HEK293T (cell line): ENCODE results near the gene SMIM41.

Source experiments
- CTCF ChIA-PET: fragments of 350-600 bp; formaldehyde crosslinking; extraction: SDS; loops from one replicate; lab custom pipeline; 2021; ENCODE audit warnings: antibody characterized with exemption, inconsistent platforms; lab: Yijun Ruan, JAX
- POLR2A ChIA-PET: fragments of 350-600 bp; formaldehyde crosslinking; extraction: SDS; loops from one replicate; lab custom pipeline; 2020; ENCODE audit warnings: antibody characterized with exemption, inconsistent platforms; lab: Yijun Ruan, JAX
- DNase-seq: peaks from one replicate; pipeline ENCODE4 v3.0.0; 2012; ENCODE audit warnings: mixed read lengths; ENCODE audit errors: extremely low spot score
- ARNT ChIP-seq: fragments of 450-650 bp; IDR thresholded peaks from 2 replicates; pipeline ENCODE4 v1.6.1; 2017; ENCODE audit warnings: mild to moderate bottlenecking
- BHLHE40 ChIP-seq: fragments of 450-650 bp; IDR thresholded peaks from 2 replicates; pipeline ENCODE4 v1.6.1; 2016; ENCODE audit warnings: mild to moderate bottlenecking, moderate library complexity, borderline replicate concordance
- CTBP1 ChIP-seq: fragments of 450-650 bp; IDR thresholded peaks from 2 replicates; pipeline ENCODE4 v1.6.1; 2016; ENCODE audit warnings: borderline replicate concordance
- ELF4 ChIP-seq: fragments of 450-650 bp; IDR thresholded peaks from 2 replicates; pipeline ENCODE4 v1.6.1; 2017; ENCODE audit warnings: antibody characterized with exemption
- FOXA1 ChIP-seq: fragments of 450-650 bp; IDR thresholded peaks from 2 replicates; pipeline ENCODE4 v1.6.1; 2016; ENCODE audit warnings: mild to moderate bottlenecking
- FOXK2 ChIP-seq: fragments of 450-650 bp; IDR thresholded peaks from 2 replicates; pipeline ENCODE4 v1.6.1; 2016; ENCODE audit warnings: mild to moderate bottlenecking
- FOXM1 ChIP-seq: fragments of 450-650 bp; IDR thresholded peaks from 2 replicates; pipeline ENCODE4 v1.6.1; 2017; ENCODE audit warnings: mild to moderate bottlenecking, borderline replicate concordance
- HDGF ChIP-seq: fragments of 450-650 bp; IDR thresholded peaks from 2 replicates; pipeline ENCODE4 v1.6.1; 2017; ENCODE audit warnings: antibody characterized with exemption, borderline replicate concordance
- L3MBTL2 ChIP-seq: fragments of 450-650 bp; conservative IDR thresholded peaks from 2 replicates; pipeline ENCODE4 v1.6.1; 2016; ENCODE audit warnings: mild to moderate bottlenecking
- LEF1 ChIP-seq: fragments of 450-650 bp; IDR thresholded peaks from 2 replicates; pipeline ENCODE4 v1.6.1; 2017; ENCODE audit warnings: mild to moderate bottlenecking, borderline replicate concordance
- NFRKB ChIP-seq: fragments of 450-650 bp; IDR thresholded peaks from 2 replicates; pipeline ENCODE4 v1.6.1; 2016; ENCODE audit warnings: mild to moderate bottlenecking, moderate library complexity
- PKNOX1 ChIP-seq: fragments of 450-650 bp; IDR thresholded peaks from 2 replicates; pipeline ENCODE4 v1.6.1; 2016
- SP1 ChIP-seq: fragments of 450-650 bp; IDR thresholded peaks from 2 replicates; pipeline ENCODE4 v1.6.1; 2017
- SUZ12 ChIP-seq: fragments of 450-650 bp; IDR thresholded peaks from 2 replicates; pipeline ENCODE4 v1.6.1; 2016; ENCODE audit warnings: mild to moderate bottlenecking
- TARDBP ChIP-seq: fragments of 450-650 bp; IDR thresholded peaks from 2 replicates; pipeline ENCODE4 v1.6.1; 2016
- ZNF384 ChIP-seq: fragments of 450-650 bp; IDR thresholded peaks from 2 replicates; pipeline ENCODE4 v1.6.1; 2016

Gene SMIM41

DNA sequence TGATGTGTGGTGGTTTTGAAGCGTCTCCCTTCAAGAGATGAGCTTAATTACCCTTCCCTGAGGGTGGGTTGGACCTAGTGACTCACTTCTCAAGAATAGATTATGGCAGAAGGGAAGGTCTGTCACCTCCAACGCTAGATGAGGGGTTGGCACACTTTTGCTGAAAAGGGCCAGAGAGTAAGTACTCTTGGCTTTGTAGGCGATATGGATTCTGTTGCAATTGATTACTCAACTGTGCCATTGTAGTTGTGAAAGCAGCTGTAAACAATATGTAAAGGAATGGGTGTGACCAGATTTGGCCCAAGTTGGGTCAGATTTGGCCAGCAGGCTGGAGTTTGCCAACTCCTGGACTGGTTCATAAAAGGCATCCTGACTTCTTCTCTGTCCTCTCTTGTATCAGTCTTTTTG, 53.3 kb downstream of the SMIM41 start:
- ChIA-PET POLR2A (no interaction called here), CTCF (interaction anchor here (1.3 kb wide), 1 partner anchor 11 kb away, joined by 4 read pairs; no protein-coding TSS in a partner anchor)
- no peak for TF ChIP-seq CTBP1
- no peak for TF ChIP-seq LEF1
- no peak for TF ChIP-seq SP1
- TF ChIP-seq HDGF = no peak
- TF ChIP-seq TARDBP = no peak
- no peak for TF ChIP-seq SUZ12
- TF ChIP-seq L3MBTL2 = no peak
- no peak for TF ChIP-seq ZNF384
- no peak for TF ChIP-seq ELF4
- no peak for DNase-seq

- no peak for TF ChIP-seq NFRKB
- ChIA-PET CTCF (no interaction called here), POLR2A (no interaction called here)
- DNase-seq = no peak
These were observed 58.2 kb downstream of the SMIM41 start for GRCh38 chr12:52137746-52138145.

DNA sequence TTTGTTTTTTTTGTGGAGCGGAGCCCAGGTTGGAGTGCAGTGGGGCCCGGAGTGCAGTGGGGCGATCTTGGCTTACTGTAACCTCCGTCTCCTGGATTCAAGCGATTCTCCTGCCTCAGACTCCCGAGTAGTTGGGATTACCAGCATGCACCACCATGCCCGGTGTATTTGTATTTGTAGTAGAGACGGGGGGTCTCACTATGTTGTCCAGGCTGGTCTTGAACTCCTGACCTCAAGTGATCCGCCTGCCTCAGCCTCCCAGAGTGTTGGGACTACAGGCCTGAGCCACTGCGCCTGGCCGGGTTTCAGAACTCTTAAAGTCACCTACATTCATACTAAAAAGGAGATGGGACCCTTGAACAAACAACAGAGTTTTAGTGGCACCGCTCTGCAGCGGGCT, 59.6 kb downstream of the SMIM41 start:
- CTCF ChIA-PET = interaction anchor here (0.6 to 0.7 kb wide), 2 partner anchors 186 to 307 kb away, joined by 3 to 5 read pairs; no protein-coding TSS in a partner anchor
- POLR2A ChIA-PET = no interaction called here
- DNase-seq = no peak
- no peak for TF ChIP-seq LEF1
- TF ChIP-seq HDGF = no peak
- no peak for TF ChIP-seq SP1
- no peak for TF ChIP-seq BHLHE40
- no peak for TF ChIP-seq ARNT
- no peak for TF ChIP-seq PKNOX1
- TF ChIP-seq FOXK2 = no peak
- no peak for TF ChIP-seq SUZ12
- TF ChIP-seq L3MBTL2 = no peak
- no peak for TF ChIP-seq ELF4
- no peak for TF ChIP-seq TARDBP
- TF ChIP-seq FOXM1 = no peak
- TF ChIP-seq NFRKB = no peak
- TF ChIP-seq CTBP1 = no peak
- no peak for TF ChIP-seq FOXA1

DNA sequence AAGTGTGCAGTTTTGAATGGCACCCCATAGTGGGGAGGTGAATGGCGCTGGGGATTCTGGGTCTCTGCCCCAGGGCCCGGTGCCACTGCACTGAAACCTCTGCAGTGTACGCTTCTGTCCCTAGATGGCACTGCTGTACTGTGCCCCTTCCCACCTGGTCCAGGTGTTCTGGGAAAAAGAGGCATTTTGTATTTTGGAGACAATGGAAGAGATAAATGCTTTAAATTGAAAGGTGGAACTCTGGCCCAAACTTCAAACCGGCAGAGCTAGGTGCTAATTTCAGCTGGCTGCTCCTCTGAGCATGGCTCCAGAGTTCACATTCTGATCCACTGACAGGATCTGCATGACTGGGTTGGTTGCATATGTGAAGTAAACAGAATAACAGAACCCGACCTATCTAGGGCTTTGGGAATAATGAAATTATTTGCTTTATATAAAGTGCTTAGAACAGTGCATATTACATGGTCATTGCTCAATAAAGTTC, 60.1 kb downstream of the SMIM41 start:
- TF ChIP-seq L3MBTL2 = no peak
- TF ChIP-seq ZNF384 = no peak
- 0 out of 2 replicates have a peak, but pooled peaks have one; percentile 47 for TF ChIP-seq PKNOX1
- no peak for TF ChIP-seq HDGF
- CTCF ChIA-PET = interaction anchor here (0.8 kb wide), 1 partner anchor 114 kb away, joined by 3 read pairs; no protein-coding TSS in a partner anchor
- POLR2A ChIA-PET = no interaction called here
- DNase-seq = peak; percentile 75

GRCh38 chr12:52141306-52141705, 61.8 kb downstream of the SMIM41 start:
- CTCF ChIA-PET = no interaction called here
- DNase-seq = peak; percentile 42
- POLR2A ChIA-PET = no interaction called here
- no peak for TF ChIP-seq SP1
- TF ChIP-seq PKNOX1 = no peak
- TF ChIP-seq L3MBTL2 = no peak
- no peak for TF ChIP-seq CTBP1
- no peak for TF ChIP-seq SUZ12
- TF ChIP-seq TARDBP = no peak
- TF ChIP-seq HDGF = no peak
- no peak for TF ChIP-seq FOXK2
- no peak for TF ChIP-seq FOXM1
- no peak for TF ChIP-seq ZNF384
- TF ChIP-seq FOXA1 = no peak
- TF ChIP-seq LEF1 = no peak

DNA sequence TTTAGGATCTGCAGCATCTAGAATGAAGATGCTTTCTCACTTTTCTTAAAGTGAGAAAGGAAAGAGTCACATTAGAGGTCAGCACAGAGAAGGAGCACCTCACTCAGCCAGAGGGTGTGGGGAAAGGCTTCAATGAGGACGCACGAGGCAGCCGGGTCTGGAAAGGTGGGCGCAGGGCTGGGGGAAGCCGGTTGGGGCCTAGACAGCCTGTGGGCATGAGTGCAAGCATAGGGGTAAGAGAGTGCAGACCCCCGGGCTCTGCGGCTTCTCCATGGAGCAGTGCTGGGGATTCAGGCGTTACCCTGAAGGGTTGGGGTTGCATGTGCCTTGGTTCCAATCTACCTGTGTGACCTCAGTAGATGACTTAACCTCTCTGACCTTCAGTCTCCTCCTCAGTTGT, 62.4 kb downstream of the SMIM41 start:
- DNase-seq = no peak
- TF ChIP-seq FOXA1 = no peak
- TF ChIP-seq SP1 = no peak
- TF ChIP-seq NFRKB = no peak
- TF ChIP-seq FOXM1 = no peak
- TF ChIP-seq ARNT = no peak
- no peak for TF ChIP-seq LEF1
- TF ChIP-seq SUZ12 = no peak
- ChIA-PET POLR2A (no interaction called here), CTCF (no interaction called here)

DNA sequence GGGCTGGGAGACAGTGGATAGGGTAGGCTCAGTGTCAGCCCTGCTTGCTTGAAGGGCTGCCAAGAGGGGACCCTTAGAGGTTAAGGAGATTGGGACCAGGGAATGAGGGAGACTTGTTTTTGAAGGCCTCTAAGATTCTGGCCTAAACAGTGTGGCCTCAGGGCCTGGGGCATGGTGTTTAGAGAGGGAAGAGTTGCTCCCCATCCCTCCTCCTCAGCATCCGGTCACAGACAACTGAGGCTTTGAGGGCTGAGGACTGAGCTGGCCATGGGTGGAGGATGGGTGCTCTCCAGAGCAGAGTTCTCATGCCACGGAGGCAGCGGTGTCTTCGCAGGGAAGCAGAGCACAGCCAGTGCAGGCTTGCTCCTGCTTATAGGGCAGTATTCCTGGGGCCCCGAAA, 62.9 kb downstream of the SMIM41 start:
- TF ChIP-seq HDGF (no peak), NFRKB (no peak), FOXK2 (no peak), LEF1 (no peak), TARDBP (no peak), ZNF384 (no peak), PKNOX1 (no peak), BHLHE40 (no peak), FOXM1 (no peak), FOXA1 (no peak), L3MBTL2 (no peak), ARNT (no peak)
- ChIA-PET POLR2A (no interaction called here), CTCF (interaction anchor here (0.6 kb wide), 1 partner anchor 1288 kb away, joined by 3 read pairs; no protein-coding TSS in a partner anchor)

More for the DNA sequence above, 62.9 kb downstream of the SMIM41 start:
- no peak for DNase-seq
